A673 (cell line): ENCODE data around the gene RBFOX2.

Experiments
- CTCF ChIP-seq: fragments of 300-800, 200-600 bp; sonication (generic); conservative IDR thresholded peaks from 2 replicates; pipeline ENCODE4 v1.5.1; 2017; ENCODE audit warnings: low read depth, mild to moderate bottlenecking, antibody characterized with exemption, low read length, moderate library complexity, mixed read lengths
- EZH2 ChIP-seq: fragments of 200-600 bp; sonication (generic); IDR thresholded peaks from 2 replicates; pipeline ENCODE4 v1.6.1; 2017; ENCODE audit warnings: borderline replicate concordance, low read depth, mild to moderate bottlenecking, mixed read lengths, antibody characterized with exemption, low read length; ENCODE audit not compliant: poor library complexity, severe bottlenecking

- TF ChIP-seq CTCF (no peak), EZH2 (no peak)
Measured at GRCh38 chr22:35886309-35886708, 142.3 kb downstream of the RBFOX2 start.
